ENCODE results near the gene TATDN2.

- TF ChIP-seq SP1 (IDR thresholded peaks at IDR 0.05) (no peak), HDGF (IDR thresholded peaks at IDR 0.05; ENCODE audit: borderline replicate concordance) (no peak), FOXM1 (IDR thresholded peaks at IDR 0.05; ENCODE audit: borderline replicate concordance) (no peak), FOXA1 (IDR thresholded peaks at IDR 0.05) (no peak)
Observed at GRCh38 chr3:10292505-10293419, 44.5 kb downstream of the TATDN2 start, which contains the start of gene GHRL.

Measured in HEK293T (cell line).